PC-9 (cell line): ENCODE results near the gene SYNRG.

ENCODE experiments used
- EZH2 ChIP-seq: fragments of 200-600 bp; sonication (generic); IDR thresholded peaks from 2 replicates; pipeline ENCODE4 v1.8.0; 2017; ENCODE audit warnings: antibody characterized with exemption, low read depth
- TF ChIP-seq, protein P1 (sequence below): fragments of 200-600 bp; sonication (generic); conservative IDR thresholded peaks from 2 replicates; pipeline ENCODE4 v1.6.1; 2017; ENCODE audit warnings: mixed run types, antibody characterized with exemption, mild to moderate bottlenecking, moderate library complexity

DNA sequence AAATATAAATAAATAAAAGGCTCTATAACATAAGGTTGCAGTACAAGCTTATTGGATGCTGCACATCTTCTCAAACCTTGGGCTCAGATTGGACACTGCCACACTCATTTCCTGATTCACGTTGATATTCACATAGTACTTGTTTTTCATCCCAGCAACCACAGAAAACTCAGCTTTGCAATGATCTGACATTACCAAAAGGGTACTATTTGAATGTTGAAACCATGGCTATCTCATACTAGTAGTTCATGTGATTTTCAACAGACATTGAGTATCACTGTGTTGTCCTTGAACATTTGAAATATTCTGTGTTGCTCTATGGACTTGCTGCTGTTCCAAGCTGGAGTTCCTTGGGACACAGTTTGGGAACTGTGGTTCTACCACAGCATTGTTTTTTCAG lies 48.0 kb upstream of the SYNRG start:
- TF ChIP-seq, protein P1, sequence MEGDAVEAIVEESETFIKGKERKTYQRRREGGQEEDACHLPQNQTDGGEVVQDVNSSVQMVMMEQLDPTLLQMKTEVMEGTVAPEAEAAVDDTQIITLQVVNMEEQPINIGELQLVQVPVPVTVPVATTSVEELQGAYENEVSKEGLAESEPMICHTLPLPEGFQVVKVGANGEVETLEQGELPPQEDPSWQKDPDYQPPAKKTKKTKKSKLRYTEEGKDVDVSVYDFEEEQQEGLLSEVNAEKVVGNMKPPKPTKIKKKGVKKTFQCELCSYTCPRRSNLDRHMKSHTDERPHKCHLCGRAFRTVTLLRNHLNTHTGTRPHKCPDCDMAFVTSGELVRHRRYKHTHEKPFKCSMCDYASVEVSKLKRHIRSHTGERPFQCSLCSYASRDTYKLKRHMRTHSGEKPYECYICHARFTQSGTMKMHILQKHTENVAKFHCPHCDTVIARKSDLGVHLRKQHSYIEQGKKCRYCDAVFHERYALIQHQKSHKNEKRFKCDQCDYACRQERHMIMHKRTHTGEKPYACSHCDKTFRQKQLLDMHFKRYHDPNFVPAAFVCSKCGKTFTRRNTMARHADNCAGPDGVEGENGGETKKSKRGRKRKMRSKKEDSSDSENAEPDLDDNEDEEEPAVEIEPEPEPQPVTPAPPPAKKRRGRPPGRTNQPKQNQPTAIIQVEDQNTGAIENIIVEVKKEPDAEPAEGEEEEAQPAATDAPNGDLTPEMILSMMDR: no peak
- no peak for TF ChIP-seq EZH2
